ENCODE measurements around the gene GLS. TPM values are rescaled to one million over a fixed set of nuclear protein-coding genes. Genes with fewer than 3 reads are reported as not detected.

Gene GLS
- total and polyA plus RNA-seq, 9 of the 15 experiments (the other 6 are each of a cell fraction or from before 2014, with no cell fraction given), result 13.7 to 77.5 (median 48.2) TPM

DNA sequence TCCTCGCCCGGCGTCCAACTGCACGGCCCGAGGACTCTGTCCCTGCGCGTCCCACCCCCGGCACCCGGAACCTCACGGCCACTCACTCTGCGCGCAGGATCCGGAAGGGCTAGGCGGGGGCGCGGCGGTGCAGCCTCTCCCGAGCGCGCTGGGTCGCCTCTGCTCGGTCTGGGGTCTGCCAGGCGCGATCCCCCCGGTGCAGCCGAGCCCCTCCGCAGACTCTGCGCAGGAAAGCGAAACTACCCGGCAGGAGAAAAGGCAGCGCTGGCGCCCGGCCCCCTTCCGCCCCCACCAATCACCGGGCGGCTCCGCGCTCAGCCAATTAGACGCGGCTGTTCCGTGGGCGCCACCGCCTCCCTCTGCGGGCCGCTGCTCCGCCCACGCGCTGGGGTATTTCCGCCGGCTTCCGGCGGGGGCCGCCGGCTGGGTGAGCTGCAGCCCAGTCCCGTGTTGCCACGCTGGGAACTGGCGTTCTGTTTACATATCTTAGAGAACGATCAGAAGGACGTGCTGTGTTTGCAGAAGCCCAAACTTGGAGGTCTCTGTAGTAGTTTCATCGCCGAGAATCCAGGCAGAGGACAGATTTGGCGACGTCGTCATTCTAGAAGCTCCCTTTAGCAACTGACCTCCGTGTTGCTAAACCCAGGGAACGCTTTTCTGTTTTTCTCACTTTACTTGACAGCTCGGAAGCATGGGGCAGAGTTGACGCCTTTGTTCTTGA, 133.5 kb downstream of the GLS start, which contains the start of gene STAT1 (continued):
- TF ChIP-seq ILK (tag; IDR thresholded peaks at IDR 0.05; ENCODE audit: borderline replicate concordance, low read depth), result no peak
- TF ChIP-seq, protein P1, sequence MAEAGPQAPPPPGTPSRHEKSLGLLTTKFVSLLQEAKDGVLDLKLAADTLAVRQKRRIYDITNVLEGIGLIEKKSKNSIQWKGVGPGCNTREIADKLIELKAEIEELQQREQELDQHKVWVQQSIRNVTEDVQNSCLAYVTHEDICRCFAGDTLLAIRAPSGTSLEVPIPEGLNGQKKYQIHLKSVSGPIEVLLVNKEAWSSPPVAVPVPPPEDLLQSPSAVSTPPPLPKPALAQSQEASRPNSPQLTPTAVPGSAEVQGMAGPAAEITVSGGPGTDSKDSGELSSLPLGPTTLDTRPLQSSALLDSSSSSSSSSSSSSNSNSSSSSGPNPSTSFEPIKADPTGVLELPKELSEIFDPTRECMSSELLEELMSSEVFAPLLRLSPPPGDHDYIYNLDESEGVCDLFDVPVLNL (CRISPR knock-in tag; IDR thresholded peaks at IDR 0.05; ENCODE audit: low read depth), result no peak
- TF ChIP-seq HNRNPUL1 (IDR thresholded peaks at IDR 0.05; ENCODE audit: low read length), result no peak
- TF ChIP-seq ZBTB17 (CRISPR knock-in tag; IDR thresholded peaks at IDR 0.05), result no peak
- TF ChIP-seq ZC3H11A (IDR thresholded peaks at IDR 0.05; ENCODE audit: low read depth, low read length), result no peak
- TF ChIP-seq TFAM (CRISPR knock-in tag; conservative IDR thresholded peaks at IDR 0.05), result no peak
- TF ChIP-seq ZKSCAN3 (CRISPR knock-in tag; IDR thresholded peaks at IDR 0.05), result no peak
- no peak for TF ChIP-seq STAT5B (CRISPR knock-in tag; IDR thresholded peaks at IDR 0.05)
- TF ChIP-seq, protein P2, sequence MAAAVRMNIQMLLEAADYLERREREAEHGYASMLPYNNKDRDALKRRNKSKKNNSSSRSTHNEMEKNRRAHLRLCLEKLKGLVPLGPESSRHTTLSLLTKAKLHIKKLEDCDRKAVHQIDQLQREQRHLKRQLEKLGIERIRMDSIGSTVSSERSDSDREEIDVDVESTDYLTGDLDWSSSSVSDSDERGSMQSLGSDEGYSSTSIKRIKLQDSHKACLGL (CRISPR knock-in tag; IDR thresholded peaks at IDR 0.05; ENCODE audit: borderline replicate concordance, poor library complexity, severe bottlenecking), result no peak
- TF ChIP-seq ZNF175 (CRISPR knock-in tag; IDR thresholded peaks at IDR 0.05; ENCODE audit: low read depth), result no peak; the same call in none of the 2 replicates
- no peak for TF ChIP-seq SIX5 (IDR thresholded peaks at IDR 0.05; ENCODE audit: borderline replicate concordance in 1 of 2, insufficient read depth in 1 of 2, low read depth in 1 of 2, low read length in 2 of 2)
- TF ChIP-seq ZNF12 (CRISPR knock-in tag; IDR thresholded peaks at IDR 0.05), result no peak
- no peak for TF ChIP-seq ZNF239 (CRISPR knock-in tag; IDR thresholded peaks at IDR 0.05)
- TF ChIP-seq ZNF146 (CRISPR knock-in tag; IDR thresholded peaks at IDR 0.05; ENCODE audit: unreplicated experiment), result no peak
- TF ChIP-seq, protein P3, sequence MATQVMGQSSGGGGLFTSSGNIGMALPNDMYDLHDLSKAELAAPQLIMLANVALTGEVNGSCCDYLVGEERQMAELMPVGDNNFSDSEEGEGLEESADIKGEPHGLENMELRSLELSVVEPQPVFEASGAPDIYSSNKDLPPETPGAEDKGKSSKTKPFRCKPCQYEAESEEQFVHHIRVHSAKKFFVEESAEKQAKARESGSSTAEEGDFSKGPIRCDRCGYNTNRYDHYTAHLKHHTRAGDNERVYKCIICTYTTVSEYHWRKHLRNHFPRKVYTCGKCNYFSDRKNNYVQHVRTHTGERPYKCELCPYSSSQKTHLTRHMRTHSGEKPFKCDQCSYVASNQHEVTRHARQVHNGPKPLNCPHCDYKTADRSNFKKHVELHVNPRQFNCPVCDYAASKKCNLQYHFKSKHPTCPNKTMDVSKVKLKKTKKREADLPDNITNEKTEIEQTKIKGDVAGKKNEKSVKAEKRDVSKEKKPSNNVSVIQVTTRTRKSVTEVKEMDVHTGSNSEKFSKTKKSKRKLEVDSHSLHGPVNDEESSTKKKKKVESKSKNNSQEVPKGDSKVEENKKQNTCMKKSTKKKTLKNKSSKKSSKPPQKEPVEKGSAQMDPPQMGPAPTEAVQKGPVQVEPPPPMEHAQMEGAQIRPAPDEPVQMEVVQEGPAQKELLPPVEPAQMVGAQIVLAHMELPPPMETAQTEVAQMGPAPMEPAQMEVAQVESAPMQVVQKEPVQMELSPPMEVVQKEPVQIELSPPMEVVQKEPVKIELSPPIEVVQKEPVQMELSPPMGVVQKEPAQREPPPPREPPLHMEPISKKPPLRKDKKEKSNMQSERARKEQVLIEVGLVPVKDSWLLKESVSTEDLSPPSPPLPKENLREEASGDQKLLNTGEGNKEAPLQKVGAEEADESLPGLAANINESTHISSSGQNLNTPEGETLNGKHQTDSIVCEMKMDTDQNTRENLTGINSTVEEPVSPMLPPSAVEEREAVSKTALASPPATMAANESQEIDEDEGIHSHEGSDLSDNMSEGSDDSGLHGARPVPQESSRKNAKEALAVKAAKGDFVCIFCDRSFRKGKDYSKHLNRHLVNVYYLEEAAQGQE (IDR thresholded peaks at IDR 0.05; ENCODE audit: borderline replicate concordance), result peak; percentile 71
- TF ChIP-seq, protein P3 (CRISPR knock-in tag; IDR thresholded peaks at IDR 0.05; ENCODE audit: low read depth), result no peak
- no peak for TF ChIP-seq DNMT1 (IDR thresholded peaks at IDR 0.05)
- no peak for TF ChIP-seq NELFE (IDR thresholded peaks at IDR 0.05; ENCODE audit: insufficient read depth, insufficient read length)
- peak; percentile 80; the same call in 1 of the 2 replicates for TF ChIP-seq MBD2 (IDR thresholded peaks at IDR 0.05; ENCODE audit: borderline replicate concordance, low read depth)

All from K562 (cell line).